Fibroblast of lung (primary cell): ENCODE data around the gene KLHDC7B.

Experiments used
- EZH2 ChIP-seq: IDR thresholded peaks from 2 replicates; pipeline ENCODE4 v1.5.1; 2012; ENCODE audit warnings: low read length, control low read depth, mild to moderate bottlenecking; ENCODE audit errors: missing control alignments
- TF ChIP-seq, protein P1 (sequence below), 2 donors: IDR thresholded peaks in 1 of 2; conservative IDR thresholded peaks in 1 of 2; 1 replicate in 1 of 2; 2 replicates in 1 of 2; pipeline ENCODE4 v1.5.1; 2011 to 2012; ENCODE audit warnings: low read length in 2 of 2, control low read depth in 1 of 2, inconsistent platforms in 1 of 2, low read depth in 1 of 2, mild to moderate bottlenecking in 1 of 2

- TF ChIP-seq, protein P1, sequence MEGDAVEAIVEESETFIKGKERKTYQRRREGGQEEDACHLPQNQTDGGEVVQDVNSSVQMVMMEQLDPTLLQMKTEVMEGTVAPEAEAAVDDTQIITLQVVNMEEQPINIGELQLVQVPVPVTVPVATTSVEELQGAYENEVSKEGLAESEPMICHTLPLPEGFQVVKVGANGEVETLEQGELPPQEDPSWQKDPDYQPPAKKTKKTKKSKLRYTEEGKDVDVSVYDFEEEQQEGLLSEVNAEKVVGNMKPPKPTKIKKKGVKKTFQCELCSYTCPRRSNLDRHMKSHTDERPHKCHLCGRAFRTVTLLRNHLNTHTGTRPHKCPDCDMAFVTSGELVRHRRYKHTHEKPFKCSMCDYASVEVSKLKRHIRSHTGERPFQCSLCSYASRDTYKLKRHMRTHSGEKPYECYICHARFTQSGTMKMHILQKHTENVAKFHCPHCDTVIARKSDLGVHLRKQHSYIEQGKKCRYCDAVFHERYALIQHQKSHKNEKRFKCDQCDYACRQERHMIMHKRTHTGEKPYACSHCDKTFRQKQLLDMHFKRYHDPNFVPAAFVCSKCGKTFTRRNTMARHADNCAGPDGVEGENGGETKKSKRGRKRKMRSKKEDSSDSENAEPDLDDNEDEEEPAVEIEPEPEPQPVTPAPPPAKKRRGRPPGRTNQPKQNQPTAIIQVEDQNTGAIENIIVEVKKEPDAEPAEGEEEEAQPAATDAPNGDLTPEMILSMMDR (conservative IDR thresholded peaks at IDR 0.05 in 1 of 2, IDR thresholded peaks at IDR 0.05 in 1 of 2; ENCODE audit: low read depth in 1 of 2, low read length in 2 of 2) = no peak
- TF ChIP-seq EZH2 = no peak
Observed at GRCh38 chr22:50542416-50542927, 3.2 kb upstream of the KLHDC7B start.
